Measurements from ENCODE around the gene AP5S1. TPM values are rescaled to one million over a fixed set of nuclear protein-coding genes. Genes with fewer than 3 reads are reported as not detected.

AP5S1 gene
- polyA plus RNA-seq, 1 of the 3 experiments (the other 2 are of a cell fraction) = 10.3 TPM

DNA sequence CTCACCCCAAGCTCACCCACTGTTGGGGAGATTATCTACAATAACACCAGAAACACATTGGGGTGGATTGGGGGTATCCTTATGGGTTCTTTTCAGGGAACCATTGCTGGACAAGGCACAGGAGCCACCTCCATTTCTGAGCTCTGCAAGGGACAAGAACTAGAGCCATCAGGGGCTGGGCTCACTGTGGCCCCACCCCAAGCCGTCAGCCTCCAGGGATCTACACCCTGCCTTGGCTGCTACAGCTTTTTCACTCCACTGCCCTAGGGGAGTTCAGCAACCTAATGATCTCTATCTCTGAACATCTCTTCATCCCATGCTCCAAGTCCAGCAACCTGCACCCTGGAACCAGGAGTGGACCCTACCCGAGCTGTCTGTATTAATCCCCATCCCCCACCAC lies 47.5 kb downstream of the AP5S1 start:
- no peak for TF ChIP-seq NFIC (IDR thresholded peaks at IDR 0.05; ENCODE audit: borderline replicate concordance)
- TF ChIP-seq, protein P1, sequence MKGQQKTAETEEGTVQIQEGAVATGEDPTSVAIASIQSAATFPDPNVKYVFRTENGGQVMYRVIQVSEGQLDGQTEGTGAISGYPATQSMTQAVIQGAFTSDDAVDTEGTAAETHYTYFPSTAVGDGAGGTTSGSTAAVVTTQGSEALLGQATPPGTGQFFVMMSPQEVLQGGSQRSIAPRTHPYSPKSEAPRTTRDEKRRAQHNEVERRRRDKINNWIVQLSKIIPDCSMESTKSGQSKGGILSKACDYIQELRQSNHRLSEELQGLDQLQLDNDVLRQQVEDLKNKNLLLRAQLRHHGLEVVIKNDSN (IDR thresholded peaks at IDR 0.05; ENCODE audit: borderline replicate concordance, low read depth) = no peak
- no peak overlapping the region for H3K4me3 ChIP-seq (ENCODE audit: low read depth in 2 of 2, low read length in 1 of 2)
- H3K36me3 ChIP-seq (replicated peaks in 1 of 2; ENCODE audit: control insufficient read depth in 1 of 2, insufficient read depth in 2 of 2, low read length in 1 of 2) = peaks cover 9 to 47% of the 10 kb centered on the region in 2 experiments
- no peaks in the 10 kb centered on the region for H3K9me3 ChIP-seq
- DNase-seq = no peak
- no peaks in the 10 kb centered on the region for H3K27me3 ChIP-seq (ENCODE audit: insufficient read depth)
- H2AFZ ChIP-seq (ENCODE audit: low read depth) = no peak overlapping the region
- POLR2A ChIA-PET = interaction anchor here (1.1 to 1.2 kb wide), 3 partner anchors 20 to 229 kb away, joined by 3 to 4 read pairs (median 4); no protein-coding TSS in a partner anchor
- 81% methylated on average over 2 of the region's 2 CpGs for WGBS (ENCODE audit: low lambda C conversion rate)
- CTCF ChIA-PET = interaction anchor here (1.1 to 3.4 kb wide), 2 partner anchors 13 to 82 kb away, joined by 4 to 16 read pairs; partner anchors contain the start of gene CENPB
- no peak overlapping the region for H3K27ac ChIP-seq (ENCODE audit: low read depth in 2 of 2, low read length in 1 of 2)
- H3K79me2 ChIP-seq (ENCODE audit: insufficient read depth) = peaks cover 12% of the 10 kb centered on the region; the same call in 1 of the 2 replicates
- H3K4me2 ChIP-seq = no peak overlapping the region
- H4K20me1 ChIP-seq (ENCODE audit: insufficient read depth) = no peaks in the 10 kb centered on the region
- H3K4me1 ChIP-seq (ENCODE audit: control insufficient read depth in 1 of 2, insufficient read depth in 2 of 2, low read depth in 1 of 2, low read length in 1 of 2) = peaks cover 0 to 2% of the 10 kb centered on the region in 2 experiments; a peak in 1 of 4 replicates
- H3K9ac ChIP-seq = no peak overlapping the region
- peaks cover 11% of the 10 kb centered on the region for H3F3A ChIP-seq (replicated peaks; ENCODE audit: insufficient read depth)
- no peaks in the 10 kb centered on the region for H3K9me2 ChIP-seq

DNA sequence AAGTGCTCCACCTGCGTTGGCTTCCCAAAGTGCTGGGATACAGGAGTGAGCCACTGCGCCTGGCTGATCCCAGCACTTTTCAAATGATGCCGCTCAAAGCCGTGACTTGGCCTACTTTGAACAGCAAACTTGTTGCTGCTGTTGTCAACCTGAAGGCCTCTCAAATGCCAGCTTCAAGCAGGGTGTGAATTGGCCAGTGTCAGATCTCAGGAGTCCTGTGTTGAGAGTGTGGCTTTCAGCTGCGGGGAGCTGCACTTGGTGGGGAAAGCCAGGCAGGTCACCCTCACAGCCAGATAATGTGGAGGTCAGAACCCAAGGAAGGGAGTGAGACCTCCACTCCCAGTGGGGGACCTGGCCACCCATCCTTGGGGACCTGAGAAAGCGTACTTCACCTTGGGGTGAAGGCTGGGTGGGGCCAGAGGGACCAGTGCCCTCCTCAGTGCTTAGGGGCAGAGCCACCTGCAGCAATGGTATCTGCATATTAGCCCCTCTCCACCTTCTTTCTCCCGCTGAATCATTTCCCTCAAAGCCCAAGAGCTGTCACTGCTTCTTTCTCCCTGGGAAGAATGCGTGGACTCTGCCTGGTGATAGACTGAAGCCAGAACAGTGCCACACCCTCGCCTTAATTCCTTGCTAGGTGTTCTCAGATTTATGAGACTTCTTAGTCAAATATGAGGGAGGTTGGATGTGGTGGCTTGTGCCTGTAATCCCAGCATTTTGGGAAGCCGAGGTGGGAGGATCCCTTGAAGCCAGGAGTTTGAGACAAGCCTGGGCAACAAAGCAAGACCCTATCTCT lies 49.7 kb downstream of the AP5S1 start:
- ChIA-PET CTCF (interaction anchor here (1.8 kb wide), 1 partner anchor 215 kb away, joined by 4 read pairs; no protein-coding TSS in a partner anchor), POLR2A (no interaction called here)
- H3K9me3 ChIP-seq = no peaks in the 10 kb centered on the region
- H3K4me3 ChIP-seq (ENCODE audit: low read depth in 2 of 2, low read length in 1 of 2) = no peak overlapping the region
- peaks cover 11% of the 10 kb centered on the region for H3F3A ChIP-seq (replicated peaks; ENCODE audit: insufficient read depth)
- WGBS (ENCODE audit: low lambda C conversion rate) = 95% methylated on average over 10 of the region's 10 CpGs
- peaks cover 10 to 30% of the 10 kb centered on the region in 2 experiments for H3K36me3 ChIP-seq (replicated peaks in 1 of 2; ENCODE audit: control insufficient read depth in 1 of 2, insufficient read depth in 2 of 2, low read length in 1 of 2)
- no peak overlapping the region; a peak in 1 of 4 replicates for H3K27ac ChIP-seq (ENCODE audit: low read depth in 2 of 2, low read length in 1 of 2)
- no peak for DNase-seq
- H3K4me1 ChIP-seq (ENCODE audit: control insufficient read depth in 1 of 2, insufficient read depth in 2 of 2, low read depth in 1 of 2, low read length in 1 of 2) = peaks cover 0 to 2% of the 10 kb centered on the region in 2 experiments; a peak in 1 of 4 replicates
- H2AFZ ChIP-seq (ENCODE audit: low read depth) = no peak overlapping the region
- no peaks in the 10 kb centered on the region for H3K9me2 ChIP-seq
- peaks cover 22% of the 10 kb centered on the region; the same call in 1 of the 2 replicates for H3K79me2 ChIP-seq (ENCODE audit: insufficient read depth)
- no peak overlapping the region for H3K9ac ChIP-seq
- H3K4me2 ChIP-seq = no peak overlapping the region
- no peaks in the 10 kb centered on the region for H3K27me3 ChIP-seq (ENCODE audit: insufficient read depth)
- H4K20me1 ChIP-seq (ENCODE audit: insufficient read depth) = no peaks in the 10 kb centered on the region
- TF ChIP-seq TCF12 (IDR thresholded peaks at IDR 0.05) (no peak), NFIC (IDR thresholded peaks at IDR 0.05; ENCODE audit: borderline replicate concordance) (no peak), RAD21 (IDR thresholded peaks at IDR 0.05; ENCODE audit: low read length) (no peak), RXRA (IDR thresholded peaks at IDR 0.05; ENCODE audit: borderline replicate concordance, low read depth) (no peak), GABPA (IDR thresholded peaks at IDR 0.05; ENCODE audit: low read depth) (no peak), TAF1 (IDR thresholded peaks at IDR 0.05; ENCODE audit: borderline replicate concordance, low read depth, low read length) (no peak), RFX5 (IDR thresholded peaks at IDR 0.05; ENCODE audit: low read length) (no peak), EZH2phosphoT487 (IDR thresholded peaks at IDR 0.05; ENCODE audit: borderline replicate concordance, low read depth) (no peak), NRF1 (IDR thresholded peaks at IDR 0.05; ENCODE audit: low read depth, low read length) (no peak), GATA2 (CRISPR knock-in tag; IDR thresholded peaks at IDR 0.05) (no peak), TEAD4 (IDR thresholded peaks at IDR 0.05; ENCODE audit: borderline replicate concordance, insufficient read depth) (no peak), CTCF (IDR thresholded peaks at IDR 0.05) (no peak), REST (IDR thresholded peaks at IDR 0.05; ENCODE audit: low read depth, low read length) (no peak), PBX3 (IDR thresholded peaks at IDR 0.05) (no peak), JUND (IDR thresholded peaks at IDR 0.05) (no peak), FOXJ3 (CRISPR knock-in tag; IDR thresholded peaks at IDR 0.05) (no peak), YY1 (IDR thresholded peaks at IDR 0.05; ENCODE audit: low read depth) (no peak)
- TF ChIP-seq, protein P1 (IDR thresholded peaks at IDR 0.05; ENCODE audit: borderline replicate concordance, low read depth) = no peak

Measured in SK-N-SH (cell line).